ENCODE data around the gene MAGI2.

DNA sequence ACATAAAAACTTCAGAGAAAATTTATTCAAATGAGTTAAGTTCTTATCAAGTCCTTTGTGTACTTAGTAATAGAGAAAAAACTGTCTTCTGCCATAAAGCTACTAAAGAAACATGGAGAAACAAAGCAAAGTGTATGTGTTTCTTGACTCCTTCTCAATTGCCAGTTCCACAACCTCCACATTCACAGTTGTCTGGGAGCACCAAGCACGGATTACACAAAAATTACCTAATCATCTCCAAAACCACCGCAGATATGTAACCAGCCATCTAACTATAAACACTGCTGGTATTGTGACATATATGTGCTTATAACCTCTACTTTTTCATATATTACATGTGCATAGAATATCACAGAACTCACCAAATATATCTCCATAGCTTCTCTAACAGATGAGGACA lies 23.1 kb downstream of the MAGI2 start:
- TF ChIP-seq ZNF780A (CRISPR knock-in tag; IDR thresholded peaks at IDR 0.05) (no peak), JUN (CRISPR knock-in tag; IDR thresholded peaks at IDR 0.05) (no peak), ZBTB7A (CRISPR knock-in tag; IDR thresholded peaks at IDR 0.05) (no peak)
- TF ChIP-seq, protein P1, sequence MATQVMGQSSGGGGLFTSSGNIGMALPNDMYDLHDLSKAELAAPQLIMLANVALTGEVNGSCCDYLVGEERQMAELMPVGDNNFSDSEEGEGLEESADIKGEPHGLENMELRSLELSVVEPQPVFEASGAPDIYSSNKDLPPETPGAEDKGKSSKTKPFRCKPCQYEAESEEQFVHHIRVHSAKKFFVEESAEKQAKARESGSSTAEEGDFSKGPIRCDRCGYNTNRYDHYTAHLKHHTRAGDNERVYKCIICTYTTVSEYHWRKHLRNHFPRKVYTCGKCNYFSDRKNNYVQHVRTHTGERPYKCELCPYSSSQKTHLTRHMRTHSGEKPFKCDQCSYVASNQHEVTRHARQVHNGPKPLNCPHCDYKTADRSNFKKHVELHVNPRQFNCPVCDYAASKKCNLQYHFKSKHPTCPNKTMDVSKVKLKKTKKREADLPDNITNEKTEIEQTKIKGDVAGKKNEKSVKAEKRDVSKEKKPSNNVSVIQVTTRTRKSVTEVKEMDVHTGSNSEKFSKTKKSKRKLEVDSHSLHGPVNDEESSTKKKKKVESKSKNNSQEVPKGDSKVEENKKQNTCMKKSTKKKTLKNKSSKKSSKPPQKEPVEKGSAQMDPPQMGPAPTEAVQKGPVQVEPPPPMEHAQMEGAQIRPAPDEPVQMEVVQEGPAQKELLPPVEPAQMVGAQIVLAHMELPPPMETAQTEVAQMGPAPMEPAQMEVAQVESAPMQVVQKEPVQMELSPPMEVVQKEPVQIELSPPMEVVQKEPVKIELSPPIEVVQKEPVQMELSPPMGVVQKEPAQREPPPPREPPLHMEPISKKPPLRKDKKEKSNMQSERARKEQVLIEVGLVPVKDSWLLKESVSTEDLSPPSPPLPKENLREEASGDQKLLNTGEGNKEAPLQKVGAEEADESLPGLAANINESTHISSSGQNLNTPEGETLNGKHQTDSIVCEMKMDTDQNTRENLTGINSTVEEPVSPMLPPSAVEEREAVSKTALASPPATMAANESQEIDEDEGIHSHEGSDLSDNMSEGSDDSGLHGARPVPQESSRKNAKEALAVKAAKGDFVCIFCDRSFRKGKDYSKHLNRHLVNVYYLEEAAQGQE (IDR thresholded peaks at IDR 0.05; ENCODE audit: borderline replicate concordance in 1 of 2, low read depth in 1 of 2, low read length in 2 of 2), result no peak
